Kidney epithelial cell (primary cell): ENCODE data around the gene FOXP2. TPM values are rescaled to one million over a fixed set of nuclear protein-coding genes. Genes with fewer than 3 reads are reported as not detected.

Source experiments
- DNase-seq: peaks from one replicate; pipeline ENCODE4 v3.0.0-alpha.2; 2010; ENCODE audit warnings: low read depth
- H3K27me3 ChIP-seq: 2 replicates; pipeline ENCODE4 v1.6.0; 2011; ENCODE audit warnings: low read length; ENCODE audit not compliant: control insufficient read depth, insufficient read depth
- H3K36me3 ChIP-seq: 2 replicates; pipeline ENCODE4 v1.5.1; 2011; ENCODE audit warnings: low read length; ENCODE audit not compliant: control insufficient read depth, insufficient read depth
- H3K4me3 ChIP-seq: 2 replicates; pipeline ENCODE4 v1.5.1; 2011; ENCODE audit warnings: low read depth, mild to moderate bottlenecking, control low read depth, low read length
- CTCF ChIP-seq: IDR thresholded peaks from 2 replicates; pipeline ENCODE4 v1.5.1; 2011; ENCODE audit warnings: mild to moderate bottlenecking, moderate library complexity, low read length, control low read depth, inconsistent platforms; ENCODE audit not compliant: insufficient read depth, poor library complexity, severe bottlenecking
- total RNA-seq: library from RNA; depleted of rRNA; stranded (reverse); fragments of >200 nt; gene quantifications from 2 replicates; pipeline ENCODE4 v1.2.3, GENCODE V29; 2015

Gene FOXP2
- total RNA-seq, 1 donor from 2014 or later: 0.25 TPM

DNA sequence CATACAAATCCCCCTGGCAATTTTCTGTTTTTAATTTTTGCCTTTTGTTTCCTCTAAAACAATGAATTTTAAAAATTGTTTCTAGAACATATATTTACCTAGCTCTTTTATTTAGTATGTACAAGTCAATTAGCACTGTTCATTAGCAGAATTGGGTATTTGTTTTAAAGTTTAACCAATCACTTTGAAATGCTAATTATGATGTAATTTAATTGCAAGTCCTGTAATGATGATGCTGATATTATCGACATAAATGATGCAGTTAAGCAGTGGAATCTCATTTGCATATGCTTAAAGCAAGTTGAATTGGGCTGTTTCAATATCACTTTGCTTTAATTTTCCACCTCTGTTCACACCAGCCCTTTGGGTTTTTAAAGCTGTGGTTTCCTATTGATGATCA is 2.7 kb downstream of the FOXP2 start:
- H3K27me3 ChIP-seq: peaks cover 2% of the 10 kb centered on the region
- H3K4me3 ChIP-seq: no peak overlapping the region
- TF ChIP-seq CTCF: no peak

GRCh38 chr7:114418117-114418516 is 3.5 kb downstream of the FOXP2 start:
- no peak for TF ChIP-seq CTCF
- no peak for DNase-seq
- peaks cover 5% of the 10 kb centered on the region for H3K27me3 ChIP-seq
- H3K36me3 ChIP-seq: no peaks in the 10 kb centered on the region
- H3K4me3 ChIP-seq: no peak overlapping the region

More for the DNA sequence above, 2.7 kb downstream of the FOXP2 start:
- H3K36me3 ChIP-seq: no peaks in the 10 kb centered on the region
- no peak for DNase-seq

DNA sequence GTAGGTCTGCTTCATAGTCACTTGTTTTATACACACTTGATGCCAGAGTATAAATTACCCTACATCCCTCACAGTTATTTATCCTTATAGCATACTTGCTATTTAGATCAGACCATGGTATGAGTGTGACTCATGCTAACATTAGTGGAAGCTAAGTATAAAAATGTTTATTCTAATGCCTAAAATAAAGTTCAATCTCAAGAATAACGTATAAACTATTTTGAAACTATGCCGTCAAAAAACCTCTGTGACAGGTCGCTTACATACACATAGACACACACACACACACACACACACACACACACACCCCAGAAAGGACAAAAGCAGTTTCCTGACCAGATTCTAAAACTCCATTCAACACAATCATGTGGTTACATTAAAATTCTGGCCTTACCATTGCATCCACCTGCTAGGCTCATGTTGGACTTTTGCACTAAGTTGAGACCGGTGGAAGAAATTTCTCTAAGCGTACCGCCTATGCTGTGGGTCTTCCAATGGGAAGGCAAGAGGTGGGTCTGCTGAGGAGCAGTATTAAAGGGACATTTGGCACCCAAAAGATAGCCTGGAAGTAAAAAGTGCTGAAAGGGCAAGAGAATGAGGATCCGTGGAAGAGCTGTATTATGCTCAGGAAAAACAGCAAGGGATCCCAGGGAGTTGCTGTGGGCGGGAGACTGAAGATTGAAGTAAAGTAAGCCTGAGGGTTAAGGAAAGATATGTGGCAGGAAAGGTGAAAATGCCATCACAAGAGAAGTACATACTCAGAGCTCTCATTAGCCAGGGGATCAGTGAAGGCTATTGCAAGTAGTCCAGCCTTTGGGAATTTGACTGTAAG is 5.0 kb downstream of the FOXP2 start:
- Histone ChIP-seq H3K36me3 (no peaks in the 10 kb centered on the region), H3K27me3 (peaks cover 5% of the 10 kb centered on the region), H3K4me3 (no peak overlapping the region)
- TF ChIP-seq CTCF: no peak
- no peak for DNase-seq

GRCh38 chr7:114422507-114423501 is 8.2 kb downstream of the FOXP2 start:
- DNase-seq: no peak
- H3K4me3 ChIP-seq: no peak overlapping the region
- no peaks in the 10 kb centered on the region for H3K36me3 ChIP-seq
- peak; percentile 43 for TF ChIP-seq CTCF
- peaks cover 3% of the 10 kb centered on the region for H3K27me3 ChIP-seq

DNA sequence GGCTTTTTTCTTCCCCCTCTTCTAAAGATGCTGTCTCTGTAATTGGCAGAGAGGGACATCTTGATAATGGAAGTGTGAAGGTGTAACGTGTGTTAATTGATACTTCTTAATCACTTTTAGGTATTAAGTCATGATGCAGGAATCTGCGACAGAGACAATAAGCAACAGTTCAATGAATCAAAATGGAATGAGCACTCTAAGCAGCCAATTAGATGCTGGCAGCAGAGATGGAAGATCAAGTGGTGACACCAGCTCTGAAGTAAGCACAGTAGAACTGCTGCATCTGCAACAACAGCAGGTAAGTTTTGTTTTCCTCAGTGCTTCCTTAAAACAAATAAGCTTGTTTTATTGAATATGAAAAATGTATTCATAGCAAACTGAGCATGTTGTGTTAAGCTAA is 11.8 kb downstream of the FOXP2 start:
- no peak for TF ChIP-seq CTCF
- H3K36me3 ChIP-seq: no peaks in the 10 kb centered on the region
- no peak for DNase-seq
- no peak overlapping the region for H3K4me3 ChIP-seq
- H3K27me3 ChIP-seq: peaks cover 3% of the 10 kb centered on the region
